GM19468 (cell line): Measurements from ENCODE around the gene TLE2.
"Not testable (repeated sequence)": the region's sequence is repeated elsewhere in the genome, so short reads cannot be mapped to it uniquely, and the experiment has no call there.

Experiments
- ATAC-seq: cut with Tn5 transposase; IDR thresholded peaks from one replicate; pipeline ENCODE4 v1.9.1; 2021; ENCODE audit warnings: mild to moderate bottlenecking, moderate library complexity, moderate number of reproducible peaks; ENCODE audit not compliant: unreplicated experiment; ENCODE audit errors: extremely low read depth

TLE2 gene

DNA sequence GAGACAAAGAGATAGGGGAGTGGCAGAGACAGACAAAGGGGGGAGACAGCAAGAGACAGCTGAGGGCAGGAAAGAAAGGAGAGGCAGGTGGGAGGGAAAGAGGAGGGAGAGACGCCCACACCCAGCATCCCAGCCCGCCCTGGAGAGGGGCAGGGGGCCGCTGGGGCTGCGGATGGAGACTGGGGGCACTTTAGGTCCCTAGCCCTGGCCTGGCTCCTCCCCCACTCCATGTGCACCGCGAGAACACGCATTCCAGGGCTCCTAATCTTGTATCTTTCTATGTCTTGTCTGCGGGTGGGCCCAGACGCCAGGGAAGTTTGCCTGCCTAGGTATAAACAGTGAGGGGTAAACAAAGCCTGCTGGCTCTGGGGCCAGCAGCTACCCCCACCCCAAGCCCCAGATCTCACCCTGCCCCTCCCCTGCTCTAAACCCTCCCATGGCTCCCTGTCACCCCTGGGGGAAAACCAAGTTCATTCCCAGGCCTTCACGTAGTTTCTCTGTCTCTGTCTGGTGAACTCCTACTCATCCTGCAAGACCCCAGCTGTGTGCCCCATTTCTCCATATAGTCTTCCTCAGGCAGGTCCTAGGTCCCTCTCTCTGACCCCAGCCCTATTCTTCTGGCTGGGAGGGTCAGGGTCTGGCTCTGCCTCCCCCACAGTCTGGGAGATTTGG lies 27.5 kb upstream of the TLE2 start:
- ATAC-seq, result no peak

DNA sequence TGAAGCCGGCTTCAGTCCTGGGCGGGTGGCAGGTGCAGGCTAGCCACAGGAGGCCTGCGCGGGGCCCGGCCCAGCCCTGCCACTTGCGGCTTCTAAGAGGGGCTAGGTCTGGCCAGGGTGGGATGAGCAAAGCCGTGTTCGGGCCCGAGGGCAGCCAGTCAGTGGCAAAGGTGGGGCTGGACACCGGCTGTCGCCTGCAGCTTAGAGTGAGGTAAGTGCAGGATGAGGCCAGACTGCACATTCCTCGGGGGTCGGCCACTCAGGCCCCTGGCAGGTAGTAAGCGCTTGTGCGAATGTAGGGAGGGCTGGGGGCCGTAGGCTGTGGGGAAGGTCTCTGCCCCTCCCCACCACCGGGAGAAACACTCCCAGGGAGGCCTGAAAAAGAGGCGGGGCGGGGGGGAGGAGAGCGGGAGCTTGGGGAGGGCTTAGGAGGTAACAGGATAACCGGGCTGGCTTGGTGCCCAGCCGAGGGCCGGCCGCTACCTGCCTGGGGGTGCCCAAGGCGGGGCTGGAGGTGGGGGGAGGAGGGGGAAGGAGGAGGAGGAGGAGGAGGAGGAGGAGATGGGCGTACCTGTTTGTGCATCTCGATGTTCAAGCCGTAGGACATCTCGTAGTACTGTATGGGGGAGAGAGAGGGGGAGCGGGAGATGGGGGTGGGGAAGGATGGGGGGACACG lies 26.8 kb upstream of the TLE2 start:
- no peak for ATAC-seq

DNA sequence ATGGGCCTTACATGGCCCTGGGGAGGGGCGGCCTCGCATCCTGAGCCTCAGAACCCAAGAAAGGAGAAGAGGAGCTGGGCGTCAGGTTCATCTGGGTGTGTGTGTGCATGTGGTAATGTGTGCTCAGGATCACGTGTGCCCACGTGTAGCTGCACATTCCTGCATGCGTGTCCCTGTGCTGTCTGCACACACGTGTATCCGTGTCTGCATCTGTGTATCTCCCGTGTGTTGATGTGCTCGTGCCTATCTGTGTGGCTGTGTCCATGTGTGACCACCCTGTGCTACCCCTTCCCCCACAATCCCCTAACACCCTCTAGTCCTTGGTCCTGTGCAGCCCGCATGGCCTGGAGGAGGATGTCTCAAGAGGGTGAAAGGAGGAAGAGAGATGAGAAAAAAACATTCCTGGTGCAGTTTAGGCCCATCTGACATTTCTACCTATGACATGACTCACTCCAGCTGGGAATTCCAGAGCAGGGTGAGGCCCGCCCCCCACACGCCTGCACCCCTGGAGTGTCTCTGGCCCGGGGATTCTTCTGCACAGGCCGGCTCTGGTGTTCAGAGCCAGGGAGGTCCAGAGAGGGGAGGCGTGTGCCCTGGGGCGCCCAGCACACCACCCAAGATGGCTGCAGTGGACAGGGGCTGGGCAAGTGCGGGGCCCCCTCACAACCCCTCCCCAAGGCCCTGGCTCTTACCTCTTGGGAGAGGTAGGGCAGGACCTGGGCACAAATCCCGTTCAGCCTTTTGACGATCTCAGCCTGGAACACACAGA lies 26.1 kb upstream of the TLE2 start:
- ATAC-seq, result no peak

DNA sequence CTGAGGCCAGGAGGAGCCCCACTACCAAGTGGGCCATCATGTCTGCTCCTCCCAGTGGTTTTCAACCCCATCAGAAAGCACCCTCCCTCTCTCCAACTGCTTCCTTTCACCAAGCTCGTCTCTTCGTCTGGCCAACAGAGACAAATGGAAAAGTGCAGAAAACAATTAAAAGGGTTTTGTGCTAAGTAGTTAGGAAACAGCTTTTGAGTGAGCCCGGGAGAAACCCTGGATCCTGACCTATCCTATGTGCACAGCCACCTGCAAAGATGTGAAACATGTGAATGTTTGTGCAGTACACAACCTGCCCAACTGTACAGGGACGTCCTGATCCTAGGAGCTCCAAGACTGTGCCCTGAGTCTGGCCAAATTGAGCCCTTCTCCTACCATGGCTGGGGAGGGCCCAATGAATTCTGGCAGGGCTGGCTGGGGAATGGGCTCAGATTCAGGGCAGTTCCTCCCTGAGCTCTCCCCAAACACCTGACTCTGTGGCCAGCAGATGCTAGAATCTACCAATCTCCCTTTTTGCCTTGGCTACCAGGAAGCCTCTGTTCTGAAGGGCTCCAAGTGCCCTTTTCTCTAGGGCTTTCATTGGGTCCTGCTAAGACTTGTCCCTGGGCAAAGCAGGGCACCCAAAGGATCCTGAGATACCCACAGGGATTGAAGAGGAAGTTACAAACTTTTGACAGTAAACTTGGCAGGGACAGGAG lies 25.3 kb upstream of the TLE2 start:
- ATAC-seq, result no peak

DNA sequence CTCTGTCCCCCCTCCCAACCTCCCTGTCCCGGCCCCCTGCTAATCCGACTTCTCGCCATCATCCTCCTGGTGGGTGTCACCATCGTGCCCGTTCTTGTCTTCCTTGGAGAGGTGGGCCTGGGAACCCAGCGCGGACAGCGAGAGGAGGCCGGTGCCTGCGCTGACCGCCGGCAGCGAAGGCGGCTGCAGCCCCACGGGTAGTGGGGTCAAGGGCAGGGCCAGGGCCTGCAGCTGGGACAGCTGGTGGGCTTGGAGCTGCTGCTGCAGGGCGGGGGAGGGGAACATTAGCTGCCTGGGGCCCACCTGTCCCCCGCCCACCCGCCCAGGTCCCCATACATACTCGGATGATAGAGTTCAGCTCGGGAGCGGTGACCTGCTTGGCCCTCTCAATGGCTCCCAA lies 24.7 kb upstream of the TLE2 start:
- no peak for ATAC-seq

DNA sequence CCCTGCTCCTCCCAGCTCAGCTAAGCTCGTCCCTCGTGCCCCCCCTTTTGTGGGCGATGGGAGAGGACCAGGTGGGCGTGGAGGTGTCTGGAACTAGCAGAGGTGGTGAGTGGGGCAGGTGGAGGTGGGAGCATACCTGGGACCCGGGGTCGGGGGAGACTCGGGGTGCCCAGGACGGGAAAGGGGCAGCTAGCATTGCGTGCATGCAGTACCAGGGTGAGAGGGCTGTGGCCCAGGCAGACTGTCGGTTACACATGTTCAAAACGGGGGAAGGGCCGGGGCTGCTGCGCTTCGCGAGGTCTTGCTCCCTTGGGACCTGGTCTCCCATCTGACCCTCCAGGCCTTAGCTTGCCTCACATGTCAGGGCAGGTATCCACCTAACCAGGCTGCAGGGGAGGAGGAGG lies 24.1 kb upstream of the TLE2 start:
- no peak for ATAC-seq

DNA sequence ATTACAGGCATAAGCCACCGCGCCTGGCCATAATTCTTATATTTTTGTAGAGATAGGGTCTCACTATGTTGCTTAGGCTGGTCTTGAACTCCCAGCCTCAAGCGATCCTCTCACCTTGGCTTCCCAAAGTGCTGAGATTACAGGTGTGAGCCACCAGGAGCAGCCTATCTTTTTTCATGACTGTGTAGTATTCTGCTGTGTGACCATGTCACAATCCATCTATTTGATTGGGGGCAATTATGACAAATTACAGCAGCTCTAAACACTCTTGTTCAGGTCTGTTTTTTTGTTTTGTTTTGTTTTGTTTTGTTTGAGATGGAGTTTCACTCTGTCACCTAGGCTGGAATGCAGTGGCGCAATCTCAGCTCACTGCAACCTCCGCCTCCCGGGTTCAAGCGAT lies 20.9 kb upstream of the TLE2 start:
- ATAC-seq, result not testable (repeated sequence)

DNA sequence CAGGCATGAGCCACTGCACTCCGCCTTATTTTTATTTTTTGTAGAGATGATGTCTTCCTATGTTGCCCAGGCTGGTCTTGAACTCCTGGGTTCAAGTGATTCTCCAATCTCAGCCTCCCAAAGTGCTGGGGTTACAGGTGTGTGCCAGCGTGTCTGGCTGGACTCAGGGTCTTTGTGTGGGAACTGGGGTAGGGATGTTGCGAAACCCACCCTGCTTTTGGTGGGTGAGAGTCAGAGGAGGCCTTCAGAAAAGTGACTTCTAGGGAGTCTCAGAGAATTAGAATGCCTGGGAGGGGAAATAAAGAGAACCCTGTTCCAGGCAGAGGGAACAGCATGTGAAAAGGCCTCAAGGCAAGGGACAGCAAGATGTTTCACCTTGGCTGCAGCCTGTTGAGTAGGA lies 20.0 kb upstream of the TLE2 start:
- ATAC-seq, result no peak

DNA sequence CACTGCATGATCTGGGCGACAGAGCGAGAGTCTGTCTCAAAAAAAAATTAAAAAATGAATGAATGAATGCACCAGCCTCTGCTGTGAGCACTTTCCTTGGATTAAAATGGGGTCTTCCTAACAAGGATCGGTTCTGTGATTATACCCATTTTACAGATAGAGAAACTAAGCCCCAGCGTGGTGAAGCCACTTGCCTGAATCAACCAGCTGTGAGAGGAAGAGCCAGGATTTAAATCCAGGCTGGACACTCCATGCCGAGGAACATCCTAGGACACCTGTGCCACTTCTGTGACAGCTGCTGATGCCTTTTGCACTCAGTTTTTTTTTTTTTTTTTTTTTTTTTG lies 19.1 kb upstream of the TLE2 start:
- no peak for ATAC-seq

DNA sequence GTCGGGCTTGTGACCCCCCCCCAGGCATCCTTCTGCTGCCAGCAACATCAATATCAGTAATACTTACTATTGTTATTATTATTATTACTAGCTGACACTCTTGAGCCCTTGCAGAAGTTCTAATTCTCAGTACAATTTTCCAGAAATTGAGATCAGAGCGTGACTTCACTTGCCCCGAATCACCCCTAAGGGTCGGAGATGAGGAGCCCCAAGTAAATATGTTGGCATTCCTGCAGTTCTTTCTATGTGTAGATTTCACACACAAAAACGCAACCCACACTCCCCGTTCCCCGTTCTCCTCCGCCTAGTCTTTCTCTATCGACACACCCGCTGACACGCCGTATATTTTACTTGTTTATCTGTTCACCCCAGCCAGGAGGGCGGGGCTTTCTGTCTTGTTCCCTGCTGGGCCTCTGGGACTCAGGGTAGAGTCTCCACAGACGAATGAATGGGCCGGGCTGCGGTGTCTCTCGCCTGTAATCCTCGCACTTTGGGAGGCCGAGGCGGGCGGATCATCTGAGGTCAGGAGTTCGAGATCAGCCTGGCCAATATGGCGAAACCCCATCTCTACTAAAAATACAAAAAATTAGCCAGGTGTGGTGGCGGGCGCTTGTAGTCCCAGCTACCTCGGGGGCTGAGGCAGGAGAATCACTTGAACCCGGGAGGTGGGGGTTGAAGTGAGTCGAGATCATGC lies 18.6 kb upstream of the TLE2 start:
- ATAC-seq, result no peak

DNA sequence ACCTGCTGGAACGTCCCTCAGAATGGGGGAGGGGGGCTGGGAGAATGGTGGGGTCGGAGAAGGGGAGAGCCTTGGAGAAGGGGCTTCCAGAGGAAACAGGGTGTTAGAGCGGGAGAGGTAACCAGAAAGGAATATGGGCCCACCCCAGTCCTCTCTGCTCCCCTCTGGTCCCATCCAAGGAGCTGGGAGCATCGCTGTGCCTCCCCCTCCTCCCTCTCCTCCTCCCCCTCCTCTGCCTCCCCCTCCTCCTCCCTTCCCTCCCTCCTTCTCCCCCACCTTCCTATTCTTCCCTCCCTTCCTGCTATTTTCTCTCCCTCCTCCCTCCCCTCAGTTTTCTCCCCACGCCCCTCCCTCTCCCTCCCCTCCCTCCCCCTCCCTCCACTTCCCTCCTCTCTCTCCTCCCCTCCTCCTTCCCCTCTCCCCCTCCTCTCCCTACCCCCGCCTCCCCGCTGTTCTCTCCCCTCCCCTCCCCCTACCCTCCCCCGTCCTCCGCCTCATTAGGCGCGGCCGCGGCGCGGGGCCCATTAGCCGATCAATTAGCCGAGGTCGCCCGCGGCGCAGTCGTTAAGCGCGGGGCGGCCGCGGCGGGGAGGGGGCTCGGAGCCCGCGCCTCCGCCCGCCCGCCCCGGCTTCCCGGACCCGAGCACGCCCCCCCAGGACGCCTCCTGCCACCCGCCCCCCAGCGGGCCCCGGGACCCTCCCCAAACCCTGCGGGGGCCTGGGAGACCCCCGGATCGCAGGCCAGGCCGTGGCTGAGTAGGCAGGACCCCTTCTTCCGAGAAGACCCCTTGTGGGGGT lies 17.8 kb upstream of the TLE2 start:
- ATAC-seq, result no peak

DNA sequence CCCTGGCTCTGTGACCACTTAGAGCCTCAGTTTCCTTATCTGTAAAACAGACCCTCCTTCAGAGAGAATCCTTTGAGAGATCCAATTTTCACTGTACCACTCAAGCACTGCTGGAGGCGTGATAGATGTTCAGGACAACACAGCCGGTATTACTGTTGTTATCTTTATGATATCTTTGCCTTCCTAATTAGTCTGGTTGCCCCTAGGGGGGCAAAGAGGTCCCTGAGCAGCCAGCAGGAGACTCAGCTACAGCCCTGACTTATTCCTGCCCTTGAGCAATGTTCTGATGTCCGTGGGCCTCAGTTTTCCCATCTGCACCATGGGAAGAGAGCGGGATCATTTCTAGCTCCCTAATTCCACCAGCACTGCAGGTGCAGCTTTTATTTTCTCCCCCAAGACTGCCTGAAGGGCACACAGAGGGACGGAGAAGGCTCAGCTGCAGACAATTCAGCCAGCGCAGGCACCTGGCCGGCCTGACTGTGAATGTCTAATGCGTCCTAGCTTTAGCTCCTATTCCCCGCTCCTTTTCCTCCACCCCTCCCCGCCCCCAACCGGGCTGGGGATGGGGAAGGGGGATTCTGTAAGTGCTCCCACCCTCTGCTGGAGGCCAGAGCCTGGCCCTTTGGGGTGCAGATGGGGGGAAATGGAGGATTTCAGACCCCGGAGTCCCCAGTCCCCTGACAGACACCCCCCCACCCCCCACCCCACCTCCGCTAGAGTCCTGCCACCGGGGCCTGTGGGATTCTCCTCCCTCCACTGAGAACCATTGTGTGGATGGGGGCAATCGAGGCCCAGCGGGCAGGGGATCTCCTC lies 17.0 kb upstream of the TLE2 start:
- no peak for ATAC-seq

DNA sequence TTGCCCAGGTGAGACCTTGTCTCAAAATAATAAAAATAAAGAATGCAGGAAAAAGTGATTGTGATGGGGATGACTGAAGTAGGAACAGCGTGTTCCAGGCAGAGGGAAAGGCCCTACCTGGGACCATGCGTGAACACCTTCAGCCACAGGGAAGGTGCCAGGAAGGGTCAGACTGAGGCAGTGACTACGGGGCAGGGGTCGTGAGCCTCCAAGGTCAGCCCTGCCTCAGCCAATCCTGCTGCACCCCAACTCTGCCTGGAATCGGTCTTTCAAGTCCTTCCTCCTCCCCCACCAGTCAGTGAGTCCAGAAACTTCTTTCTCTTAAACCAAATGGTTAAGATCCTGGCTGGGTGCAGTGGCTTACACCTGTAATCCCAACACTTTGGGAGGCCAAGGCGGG lies 16.1 kb upstream of the TLE2 start:
- ATAC-seq, result no peak

DNA sequence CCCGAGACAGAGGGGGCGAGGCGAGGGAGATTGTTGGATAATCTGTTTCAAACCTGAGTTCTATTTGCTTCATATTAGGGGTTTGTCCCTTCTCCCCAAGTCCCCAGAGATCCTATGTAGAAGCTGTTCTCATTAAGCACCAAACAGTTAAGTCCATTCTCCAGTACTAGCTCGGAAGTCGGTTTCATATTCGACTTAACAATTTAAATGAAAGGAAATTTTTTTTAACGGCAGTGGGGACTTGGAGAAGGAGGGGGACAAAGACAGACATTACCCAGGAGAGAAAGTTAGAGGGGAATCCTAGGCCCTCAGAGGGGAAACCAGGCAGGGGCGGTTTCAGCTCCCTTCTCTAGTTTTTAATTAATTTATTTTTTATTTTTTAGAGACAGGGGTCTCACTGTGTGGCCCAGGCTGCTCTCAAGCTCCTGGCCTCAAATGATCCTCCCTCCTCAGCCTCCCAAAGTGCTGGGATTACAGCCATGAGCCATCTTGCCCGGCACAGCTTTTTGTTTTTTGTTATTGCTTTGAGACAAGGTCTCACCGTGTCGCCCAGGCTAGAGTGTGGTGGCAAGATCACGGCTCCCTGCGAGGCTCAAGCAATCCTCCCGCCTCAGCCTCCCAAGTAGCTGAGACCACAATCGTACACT lies 13.7 kb upstream of the TLE2 start:
- ATAC-seq, result no peak

DNA sequence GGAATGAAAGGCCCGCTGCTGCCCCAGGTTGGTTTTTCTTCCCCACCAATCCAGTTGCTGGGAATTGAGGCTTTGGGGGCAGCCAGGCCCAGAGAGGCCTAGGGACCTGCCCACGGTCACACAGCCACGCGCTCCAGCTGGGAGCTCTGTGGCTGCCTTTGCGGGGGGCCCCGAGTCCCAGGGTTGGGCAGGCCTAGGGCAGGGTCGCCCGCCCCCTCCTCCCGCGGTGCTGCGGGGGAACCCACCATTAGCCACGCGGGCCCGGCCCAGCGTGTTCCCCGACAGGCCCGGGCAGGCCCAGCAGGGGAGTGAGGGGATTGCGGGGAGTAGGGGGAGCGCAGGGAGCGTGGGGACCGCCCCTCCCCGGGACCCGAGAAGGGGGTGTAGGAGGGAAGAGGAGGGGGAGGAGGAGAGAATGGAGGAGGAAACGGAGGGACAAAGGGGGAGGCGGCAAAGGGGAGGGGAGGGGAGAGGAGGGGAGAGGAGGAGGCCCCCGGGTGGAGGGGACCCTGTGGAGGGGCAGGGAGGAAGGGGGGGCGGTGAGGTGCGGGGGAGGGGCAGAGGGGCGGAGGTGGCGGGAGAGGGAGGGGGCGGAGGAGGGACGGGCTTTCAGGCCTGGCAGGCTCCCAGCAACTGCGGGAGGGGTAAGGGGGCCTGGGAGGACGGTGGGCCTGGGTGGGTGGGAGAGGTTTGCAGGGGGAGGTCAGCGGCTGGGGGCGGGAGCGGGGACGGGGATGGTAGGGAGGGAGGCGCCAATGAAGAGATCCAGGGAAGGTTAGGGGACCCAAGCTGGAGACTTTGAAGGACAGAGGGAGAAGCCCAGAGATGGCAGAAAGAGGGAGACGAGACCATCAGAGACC lies 12.9 kb upstream of the TLE2 start:
- no peak for ATAC-seq

DNA sequence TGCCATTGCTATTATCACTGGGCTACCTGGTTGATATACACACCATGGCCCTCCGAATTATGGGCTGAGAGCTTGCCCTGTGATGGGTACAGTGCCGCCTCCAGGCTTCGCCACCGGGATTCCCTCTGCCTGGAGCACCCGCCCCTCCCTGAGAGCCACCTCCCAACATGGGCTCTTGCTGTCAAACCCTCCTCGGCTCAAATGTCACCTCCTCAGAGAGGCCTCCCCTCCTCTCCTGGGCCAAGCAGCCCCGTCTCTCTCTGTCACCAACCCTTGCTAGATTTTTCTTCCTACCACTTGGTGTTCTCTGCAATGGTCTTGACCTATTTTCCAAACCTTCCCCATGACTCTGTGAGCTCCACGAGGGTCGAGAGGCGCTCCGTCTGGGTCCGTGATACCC lies 12.2 kb upstream of the TLE2 start:
- ATAC-seq, result no peak

DNA sequence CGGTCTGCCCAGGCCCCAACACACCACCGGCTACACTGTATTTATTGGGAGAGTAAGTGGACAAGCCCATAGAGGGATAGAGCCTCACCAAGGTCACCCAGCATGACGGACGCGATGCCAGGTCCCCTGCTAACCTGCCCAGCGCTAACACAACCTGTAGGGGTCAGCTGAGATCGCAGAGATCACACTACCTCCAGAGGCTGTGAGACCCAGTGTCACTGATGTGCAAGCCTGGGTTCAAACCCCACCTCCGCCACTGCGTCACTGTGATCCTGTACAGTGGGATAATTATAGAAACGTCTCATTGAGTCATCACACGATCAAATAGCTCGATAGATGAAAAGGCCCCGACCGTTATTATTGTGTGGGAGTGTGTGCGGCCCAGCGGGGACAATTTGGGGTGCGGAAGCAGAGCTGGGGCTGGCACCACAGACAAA lies 10.6 kb upstream of the TLE2 start:
- ATAC-seq, result no peak
